ENCODE measurements around the gene ZMYND8.

- TF ChIP-seq CTCF (conservative IDR thresholded peaks at IDR 0.05 in 1 of 2, IDR thresholded peaks at IDR 0.05 in 1 of 2; ENCODE audit: low read depth in 1 of 2, low read length in 2 of 2) (no peak), EZH2 (IDR thresholded peaks at IDR 0.05; ENCODE audit: low read length, missing control alignments) (no peak)
These were observed 88.9 kb downstream of the ZMYND8 start for GRCh38 chr20:47267621-47268020.
